OCI-LY7 (cell line): ENCODE measurements around the gene PLPPR4.
A peak's percentile ranks its signal among the peaks of the same experiment; 100 is the strongest.

Experiments
- CTCF ChIP-seq: fragments of 200-600 bp; sonication (generic); conservative IDR thresholded peaks from 2 replicates; pipeline ENCODE4 v1.5.1; 2014; ENCODE audit warnings: mild to moderate bottlenecking, antibody characterized with exemption, low read length, moderate library complexity, mixed read lengths
- EZH2phosphoT487 ChIP-seq: fragments of 200-600 bp; sonication (generic); IDR thresholded peaks from 2 replicates; pipeline ENCODE4 v1.6.1; 2018; ENCODE audit warnings: low read depth, borderline replicate concordance, mild to moderate bottlenecking, mixed run types, antibody characterized with exemption, low read length, moderate library complexity, mixed read lengths

GRCh38 chr1:99326215-99326949 lies 62.1 kb downstream of the PLPPR4 start:
- peak; percentile 28; the same call in 1 of the 2 replicates for TF ChIP-seq CTCF
- TF ChIP-seq EZH2phosphoT487: no peak
